Tibial nerve (tissue), 4 donors: ENCODE measurements around the gene DYNC1I1. TPM values are rescaled to one million over a fixed set of nuclear protein-coding genes. Genes with fewer than 3 reads are reported as not detected.

ENCODE experiments used
- DNase-seq, 2 donors: peaks; one replicate each; pipeline ENCODE4 v3.0.0-alpha.2; 2019; ENCODE audit warnings: low spot score in 2 of 2
- H3K27ac ChIP-seq, 4 donors: fragments of 200-600 bp; sonication (generic) in 3 of 4; one replicate each; pipeline ENCODE4 v1.5.1; 2017 to 2019; ENCODE audit warnings: mild to moderate bottlenecking in 1 of 4
- H3K27me3 ChIP-seq, 2 donors: fragments of 200-600 bp; sonication (generic) in 1 of 2; one replicate each; pipeline versions ENCODE4 v1.5.1 to v1.6.0; 2017 to 2019
- H3K36me3 ChIP-seq, 3 donors: fragments of 200-600 bp; sonication (generic); one replicate each; pipeline ENCODE4 v1.5.1; 2018 to 2019
- H3K4me1 ChIP-seq, 4 donors: fragments of 200-600 bp; sonication (generic) in 3 of 4; one replicate each; pipeline ENCODE4 v1.5.1; 2017 to 2019
- H3K4me3 ChIP-seq, 4 donors: fragments of 200-600 bp; sonication (generic) in 3 of 4; one replicate each; pipeline ENCODE4 v1.5.1; 2017 to 2019; ENCODE audit warnings: mild to moderate bottlenecking in 1 of 4, moderate library complexity in 1 of 4
- H3K9me3 ChIP-seq, 4 donors: fragments of 200-600 bp; sonication (generic) in 3 of 4; one replicate each; pipeline ENCODE4 v1.5.1; 2017 to 2019
- CTCF ChIP-seq, 5 experiments: fragments of 200-600 bp in 3 of 5; fragments of 450-650 bp in 2 of 5; sonication (generic) in 3 of 5; IDR thresholded peaks; one replicate each; pipeline ENCODE4 v1.5.1; 2016 to 2019; ENCODE audit warnings: antibody characterized with exemption in 5 of 5, mild to moderate bottlenecking in 3 of 5, moderate library complexity in 2 of 5
- EP300 ChIP-seq, 2 donors: sonication (generic); formaldehyde crosslinking; IDR thresholded peaks; one replicate each; pipeline ENCODE4 v1.6.1; 2017; ENCODE audit warnings: antibody characterized with exemption in 2 of 2, mild to moderate bottlenecking in 1 of 2
- POLR2A ChIP-seq, 2 donors: fragments of 450-650 bp; IDR thresholded peaks; one replicate each; pipeline ENCODE4 v1.6.1; 2017; ENCODE audit warnings: antibody characterized with exemption in 2 of 2, mild to moderate bottlenecking in 2 of 2, moderate library complexity in 2 of 2
- WGBS, 2 donors: methylation state at CpG; one replicate each; pipeline ENCODE4 v1.1.5; 2018; 5-methylcytosine and 5-hydroxymethylcytosine counted together
- total RNA-seq, 4 donors: library from RNA; depleted of rRNA; stranded (reverse); fragments of >200 nt; gene quantifications; one replicate each; pipeline ENCODE4 v1.1.0, GENCODE V29; 2016

DYNC1I1 gene
- total RNA-seq, 4 donors from 2014 or later, result 5.5 to 12.0 (median 9.8) TPM

GRCh38 chr7:95952851-95953250 is 180.5 kb downstream of the DYNC1I1 start:
- Histone ChIP-seq H3K36me3 (no peaks in the 10 kb centered on the region), H3K9me3 (no peaks in the 10 kb centered on the region), H3K27me3 (no peaks in the 10 kb centered on the region), H3K27ac (no peak overlapping the region), H3K4me3 (no peak overlapping the region), H3K4me1 (no peaks in the 10 kb centered on the region)
- 61 to 85% methylated on average over 1 of the region's 1 CpG for WGBS, 2 donors
- no peak for DNase-seq
- TF ChIP-seq POLR2A (IDR thresholded peaks at IDR 0.05) (no peak), EP300 (IDR thresholded peaks at IDR 0.05) (no peak), CTCF (IDR thresholded peaks at IDR 0.05) (no peak)

- Histone ChIP-seq H3K9me3 (no peaks in the 10 kb centered on the region), H3K4me1 (no peaks in the 10 kb centered on the region), H3K36me3 (no peaks in the 10 kb centered on the region), H3K27me3 (no peaks in the 10 kb centered on the region), H3K4me3 (no peak overlapping the region), H3K27ac (no peak overlapping the region)
- TF ChIP-seq EP300 (IDR thresholded peaks at IDR 0.05), result no peak
- no peak for TF ChIP-seq POLR2A (IDR thresholded peaks at IDR 0.05)
- TF ChIP-seq CTCF (IDR thresholded peaks at IDR 0.05), result no peak
- DNase-seq, result no peak
These were observed 183.4 kb downstream of the DYNC1I1 start for GRCh38 chr7:95955748-95956147.

GRCh38 chr7:95957510-95957909 is 185.2 kb downstream of the DYNC1I1 start:
- no peaks in the 10 kb centered on the region for H3K36me3 ChIP-seq
- H3K4me3 ChIP-seq, result no peak overlapping the region
- H3K9me3 ChIP-seq, result no peaks in the 10 kb centered on the region
- H3K27me3 ChIP-seq, result no peaks in the 10 kb centered on the region
- TF ChIP-seq CTCF (IDR thresholded peaks at IDR 0.05) (no peak), POLR2A (IDR thresholded peaks at IDR 0.05) (no peak), EP300 (IDR thresholded peaks at IDR 0.05) (no peak)
- 67 to 69% methylated on average over 3 of the region's 3 CpGs for whole genome bisulfite sequencing, 2 donors
- no peak overlapping the region for H3K27ac ChIP-seq
- no peak for DNase-seq
- H3K4me1 ChIP-seq, result no peaks in the 10 kb centered on the region

GRCh38 chr7:95960706-95961244 is 188.4 kb downstream of the DYNC1I1 start:
- H3K27ac ChIP-seq, result no peak overlapping the region
- H3K27me3 ChIP-seq, result no peaks in the 10 kb centered on the region
- peaks cover 0 to 6% (median 0%) of the 10 kb centered on the region in 4 donors for H3K4me1 ChIP-seq
- no peak for DNase-seq
- TF ChIP-seq CTCF (IDR thresholded peaks at IDR 0.05), result no peak
- no peak for TF ChIP-seq POLR2A (IDR thresholded peaks at IDR 0.05)
- no peak for TF ChIP-seq EP300 (IDR thresholded peaks at IDR 0.05)
- WGBS, 2 donors, result 73 to 80% methylated on average over 5 of the region's 5 CpGs
- no peak overlapping the region for H3K4me3 ChIP-seq
- no peaks in the 10 kb centered on the region for H3K36me3 ChIP-seq
- H3K9me3 ChIP-seq, result peaks cover 0 to 8% (median 0%) of the 10 kb centered on the region in 4 donors

- no peak overlapping the region for H3K27ac ChIP-seq
- no peaks in the 10 kb centered on the region for H3K36me3 ChIP-seq
- no peak overlapping the region for H3K4me3 ChIP-seq
- 7 to 14% methylated on average over 1 of the region's 1 CpG for WGBS, 2 donors
- peaks cover 0 to 8% (median 0%) of the 10 kb centered on the region in 4 donors for H3K9me3 ChIP-seq
- H3K4me1 ChIP-seq, result peaks cover 0 to 6% (median 0%) of the 10 kb centered on the region in 4 donors
- no peak for DNase-seq
- no peaks in the 10 kb centered on the region for H3K27me3 ChIP-seq
- TF ChIP-seq POLR2A (IDR thresholded peaks at IDR 0.05), result no peak
- no peak for TF ChIP-seq EP300 (IDR thresholded peaks at IDR 0.05)
- TF ChIP-seq CTCF (IDR thresholded peaks at IDR 0.05), result no peak
These were observed 191.2 kb downstream of the DYNC1I1 start for GRCh38 chr7:95963446-95963990.
